Measurements from ENCODE around the gene ANKRD55. TPM values are rescaled to one million over a fixed set of nuclear protein-coding genes. Genes with fewer than 3 reads are reported as not detected.
A peak's percentile ranks its signal among the peaks of the same experiment; 100 is the strongest.
"Not testable (repeated sequence)": the region's sequence is repeated elsewhere in the genome, so short reads cannot be mapped to it uniquely, and the experiment has no call there.

The ANKRD55 gene
- total and polyA plus RNA-seq, 9 donors, result 0.05 to 0.25 (median 0.23) TPM; not detected in 6

- Histone ChIP-seq H3K4me3 (no peak overlapping the region), H3K27me3 (no peaks in the 10 kb centered on the region), H3K27ac (no peak overlapping the region), H3K4me1 (ENCODE audit: insufficient read depth) (peaks cover 8% of the 10 kb centered on the region), H3K36me3 (no peaks in the 10 kb centered on the region), H3K9me3 (no peaks in the 10 kb centered on the region)
- no peak for DNase-seq
- intact Hi-C loops (cut with DNase I), result loop anchor here in 1 of 4 donors (10.0 kb wide), 1 partner anchor 133 kb away; the partner anchor contains the start of gene IL6ST
- WGBS, 3 donors, result 31 to 32% (median 31%) methylated on average over 3 of the region's 3 CpGs
- no peak for TF ChIP-seq POLR2A (IDR thresholded peaks at IDR 0.05)
- TF ChIP-seq EP300 (IDR thresholded peaks at IDR 0.05), result no peak
- TF ChIP-seq CTCF (IDR thresholded peaks at IDR 0.05), result no peak
Observed at GRCh38 chr5:56128113-56128512, 105.0 kb downstream of the ANKRD55 start.

GRCh38 chr5:56126487-56127179, 106.5 kb downstream of the ANKRD55 start:
- DNase-seq, result no peak

GRCh38 chr5:56123531-56124243, 109.4 kb downstream of the ANKRD55 start:
- Histone ChIP-seq H3K27me3 (no peaks in the 10 kb centered on the region), H3K27ac (peak overlapping the region in 1 of 2 donors; percentile 76), H3K4me1 (ENCODE audit: insufficient read depth) (peaks cover 14% of the 10 kb centered on the region), H3K36me3 (no peaks in the 10 kb centered on the region), H3K9me3 (no peaks in the 10 kb centered on the region), H3K4me3 (no peak overlapping the region)
- TF ChIP-seq POLR2A (IDR thresholded peaks at IDR 0.05) (no peak), EP300 (IDR thresholded peaks at IDR 0.05) (no peak), CTCF (IDR thresholded peaks at IDR 0.05) (no peak)
- peak; percentile 67 to 83 (median 74) for DNase-seq
- intact Hi-C loops (cut with DNase I), result loop anchor here in 1 of 4 donors (10.0 kb wide), 1 partner anchor 129 kb away; the partner anchor contains the start of gene IL6ST
- 6 to 12% (median 12%) methylated on average over 8 of the region's 8 CpGs for WGBS, 3 donors

More at GRCh38 chr5:56126487-56127179, 106.5 kb downstream of the ANKRD55 start:
- H3K4me3 ChIP-seq, result no peak overlapping the region
- no peak for TF ChIP-seq EP300 (IDR thresholded peaks at IDR 0.05)
- no peak for TF ChIP-seq POLR2A (IDR thresholded peaks at IDR 0.05)
- TF ChIP-seq CTCF (IDR thresholded peaks at IDR 0.05), result no peak
- H3K9me3 ChIP-seq, result no peaks in the 10 kb centered on the region
- 87 to 91% (median 88%) methylated on average over 7 of the region's 7 CpGs for WGBS, 3 donors
- no peaks in the 10 kb centered on the region for H3K36me3 ChIP-seq
- H3K4me1 ChIP-seq (ENCODE audit: insufficient read depth), result peaks cover 14% of the 10 kb centered on the region
- H3K27ac ChIP-seq, result no peak overlapping the region
- intact Hi-C loops (cut with DNase I), result loop anchor here in 1 of 4 donors (10.0 kb wide), 1 partner anchor 132 kb away; the partner anchor contains the start of gene IL6ST
- no peaks in the 10 kb centered on the region for H3K27me3 ChIP-seq

- H3K9me3 ChIP-seq, H3K4me3 ChIP-seq, DNase-seq, H3K27me3 ChIP-seq, H3K36me3 ChIP-seq: not testable (repeated sequence)
- Histone ChIP-seq H3K4me1 (ENCODE audit: insufficient read depth) (peaks cover 12% of the 10 kb centered on the region), H3K27ac (peak overlapping the region in 1 of 2 donors; percentile 76)
- 80 to 85% (median 85%) methylated on average over 9 of the region's 9 CpGs for WGBS, 3 donors
- intact Hi-C loops (cut with DNase I), result loop anchor here in 1 of 4 donors (10.0 kb wide), 1 partner anchor 128 kb away; the partner anchor contains the start of gene IL6ST
Observed at GRCh38 chr5:56122360-56122985, 110.7 kb downstream of the ANKRD55 start.
